ENCODE measurements around the gene PLSCR3.

GRCh38 chr17:7396147-7396546, 1.8 kb upstream of the PLSCR3 start:
- TF ChIP-seq CTCF (IDR thresholded peaks at IDR 0.05) (no peak), ZBTB21 (CRISPR knock-in tag; IDR thresholded peaks at IDR 0.05; ENCODE audit: borderline replicate concordance) (no peak), E2F5 (CRISPR knock-in tag; IDR thresholded peaks at IDR 0.05) (no peak)

Measured in WTC11 (cell line).